Mucosa of descending colon (tissue), 3 donors: ENCODE measurements around the gene P2RX5. TPM values are rescaled to one million over a fixed set of nuclear protein-coding genes. Genes with fewer than 3 reads are reported as not detected.

Experiments used
- ATAC-seq: fragments of 200-7000 bp; cut with Tn5 transposase; one replicate; pipeline ENCODE4 v1.9.1; 2020; ENCODE audit warnings: mild to moderate bottlenecking, moderate library complexity
- DNase-seq, 3 donors: peaks; one replicate each; pipeline ENCODE4 v3.0.0-alpha.2; 2020
- H3K36me3 ChIP-seq: fragments of 200-600 bp; one replicate; pipeline ENCODE4 v1.8.0; 2021; ENCODE audit warnings: low read depth, mild to moderate bottlenecking
- H3K4me1 ChIP-seq: fragments of 200-600 bp; one replicate; pipeline ENCODE4 v1.8.0; 2021; ENCODE audit warnings: low read depth, mild to moderate bottlenecking
- H3K4me3 ChIP-seq: fragments of 200-600 bp; one replicate; pipeline ENCODE4 v1.8.0; 2021; ENCODE audit warnings: mild to moderate bottlenecking
- H3K9me3 ChIP-seq: fragments of 200-600 bp; one replicate; pipeline ENCODE4 v1.8.0; 2021; ENCODE audit warnings: mild to moderate bottlenecking
- CTCF ChIP-seq: fragments of 200-600 bp; IDR thresholded peaks from one replicate; pipeline ENCODE4 v1.8.0; 2022; ENCODE audit warnings: antibody characterized with exemption, mild to moderate bottlenecking
- intact Hi-C, 2 donors: fragments of 100-400 bp; cut with DNase I in 1 of 2; cut with micrococcal nuclease in 1 of 2; formaldehyde crosslinking; loops; one replicate each; pipeline versions ENCODE4 v1.11.0 to v1.11.1; 2022; cut with DNase I, micrococcal nuclease
- total RNA-seq, 3 donors: library from RNA; stranded (reverse); fragmentation: NEBNext Ultra II Directional in 2 of 3; extraction: Animal tissue kit (Norgen Biotek cat#: 25700) in 2 of 3; gene quantifications; one replicate each; pipeline versions ENCODE4 v1.2.1 to v1.2.4, GENCODE V29; 2021 to 2023
- donor health status: DM: no; HTN: no; CAD: no; lungs with moderate emphysema.
- donor health status: DM: no; HTN: no; CAD: no.
- donor health status: DM: no; HTN: yes; CAD: no.

Gene P2RX5
- total RNA-seq, 3 donors from 2014 or later: 0.73 to 2.6 (median 2.2) TPM

DNA sequence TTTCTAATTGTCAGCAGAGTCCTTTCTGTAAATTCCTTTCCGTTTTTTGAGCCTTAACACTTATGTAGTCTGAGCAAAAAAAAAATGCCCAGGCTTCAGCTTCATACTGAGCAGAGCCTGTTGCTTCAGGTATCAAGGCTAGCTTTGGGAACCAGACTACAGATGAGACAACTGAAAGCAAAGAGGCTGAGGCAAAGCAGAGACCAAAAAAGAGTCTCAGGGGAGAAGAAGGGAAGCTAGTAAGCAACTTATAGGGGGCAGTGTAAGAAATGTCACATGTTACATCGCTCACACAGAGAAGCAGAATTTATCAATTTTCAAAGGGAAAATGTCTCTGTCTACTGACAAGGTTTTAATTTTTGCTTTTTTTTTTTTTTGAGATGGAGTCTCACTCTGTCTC is 31.1 kb upstream of the P2RX5 start:
- Histone ChIP-seq H3K9me3 (no peaks in the 10 kb centered on the region), H3K4me3 (no peak overlapping the region), H3K4me1 (peaks cover 13% of the 10 kb centered on the region), H3K36me3 (no peaks in the 10 kb centered on the region)
- no peak for ATAC-seq
- intact Hi-C loops: no loop called here
- TF ChIP-seq CTCF: no peak
- DNase-seq: no peak

DNA sequence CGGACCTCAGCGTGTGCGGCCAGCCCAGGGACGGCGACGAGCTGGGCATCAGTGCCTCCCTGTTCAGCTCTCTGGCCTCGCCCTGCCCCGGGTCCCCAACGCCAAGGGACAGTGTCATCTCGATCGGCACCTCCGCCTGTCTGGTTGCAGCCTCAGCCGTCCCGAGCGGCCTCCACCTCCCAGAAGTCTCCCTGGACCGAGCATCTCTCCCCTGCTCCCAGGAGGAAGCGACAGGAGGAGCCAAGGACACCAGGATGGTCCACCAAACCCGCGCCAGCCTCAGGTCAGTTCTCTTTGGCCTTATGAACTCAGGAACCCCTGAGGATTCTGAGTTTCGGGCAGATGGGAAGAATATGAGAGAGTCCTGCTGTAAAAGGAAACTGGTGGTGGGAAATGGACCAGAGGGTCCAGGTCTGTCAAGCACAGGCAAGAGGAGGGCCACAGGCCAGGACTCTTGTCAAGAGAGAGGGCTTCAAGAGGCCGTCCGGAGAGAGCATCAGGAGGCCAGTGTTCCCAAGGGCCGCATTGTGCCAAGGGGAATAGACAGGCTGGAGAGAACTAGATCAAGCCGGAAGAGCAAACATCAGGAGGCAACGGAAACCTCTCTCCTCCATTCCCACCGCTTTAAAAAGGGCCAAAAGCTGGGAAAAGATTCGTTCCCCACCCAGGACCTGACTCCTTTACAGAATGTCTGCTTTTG is 28.6 kb upstream of the P2RX5 start:
- Histone ChIP-seq H3K4me3 (peak overlapping the region; percentile 70), H3K4me1 (peaks cover 18% of the 10 kb centered on the region), H3K36me3 (no peaks in the 10 kb centered on the region), H3K9me3 (no peaks in the 10 kb centered on the region)
- DNase-seq: peak in 1 of 3 donors; percentile 38
- no peak for ATAC-seq
- intact Hi-C loops: no loop called here
- TF ChIP-seq CTCF: no peak

DNA sequence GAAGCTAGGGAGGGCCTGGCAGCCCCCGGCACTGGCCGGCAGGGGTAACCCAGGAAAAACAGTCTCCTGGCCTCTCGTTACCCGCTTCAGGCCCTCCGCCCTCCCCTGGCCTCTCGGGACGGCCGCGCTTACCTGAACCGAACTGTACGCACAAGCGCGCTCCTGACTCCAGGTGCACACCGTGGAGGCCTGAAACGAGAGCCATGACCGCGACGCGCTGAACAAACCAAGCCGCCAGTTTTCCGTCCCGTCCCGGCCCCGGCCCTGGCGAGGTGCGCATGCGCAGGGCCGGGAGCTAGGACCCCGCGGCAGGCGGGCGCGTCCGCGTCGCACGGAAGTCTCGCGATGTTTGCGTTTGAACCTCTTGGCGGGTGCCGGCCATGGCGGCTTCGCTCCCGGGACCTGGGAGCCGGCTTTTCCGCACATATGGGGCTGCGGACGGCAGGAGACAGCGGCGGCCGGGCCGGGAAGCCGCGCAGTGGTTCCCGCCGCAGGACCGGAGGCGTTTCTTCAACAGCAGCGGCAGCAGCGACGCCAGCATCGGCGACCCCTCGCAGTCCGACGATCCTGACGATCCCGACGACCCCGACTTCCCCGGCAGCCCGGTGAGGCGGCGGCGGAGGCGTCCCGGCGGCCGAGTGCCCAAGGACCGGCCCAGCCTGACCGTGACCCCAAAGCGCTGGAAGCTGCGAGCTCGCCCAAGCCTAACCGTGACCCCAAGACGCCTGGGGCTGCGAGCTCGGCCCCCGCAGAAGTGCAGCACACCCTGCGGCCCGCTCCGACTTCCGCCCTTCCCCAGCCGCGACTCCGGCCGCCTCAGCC is 27.8 kb upstream of the P2RX5 start, which contains the start of gene HASPIN:
HASPIN (plus strand) TSS at position 348 of the 822 bp plus-strand sequence; CDS start at position 381, 33 bp downstream.
- H3K36me3 ChIP-seq: no peaks in the 10 kb centered on the region
- H3K9me3 ChIP-seq: no peaks in the 10 kb centered on the region
- peaks cover 18% of the 10 kb centered on the region for H3K4me1 ChIP-seq
- peak; percentile 93 to 96 (median 94) for DNase-seq
- ATAC-seq: peak; percentile 96
- TF ChIP-seq CTCF: peak; percentile 6
- intact Hi-C loops: no loop called here
- H3K4me3 ChIP-seq: peak within 1 kb of the TSS; percentile 70

DNA sequence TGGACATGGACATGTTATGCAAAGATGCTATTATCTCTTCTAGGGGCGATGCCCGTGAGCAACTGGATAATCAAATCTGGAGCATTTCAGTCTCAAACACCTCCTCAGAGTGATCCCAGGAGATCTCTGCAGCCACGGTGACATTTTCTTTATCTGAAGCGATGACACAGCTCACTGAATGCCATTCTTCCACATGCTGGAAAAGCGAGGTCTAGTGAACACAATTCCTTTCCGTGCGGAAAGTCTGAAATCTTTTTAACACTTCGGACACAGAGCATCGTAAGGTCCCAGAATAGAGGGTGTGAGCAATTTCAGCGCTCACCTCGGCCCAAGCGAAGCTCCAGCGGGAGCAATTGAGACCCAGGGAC is 27.2 kb upstream of the P2RX5 start:
- no peak for ATAC-seq

DNA sequence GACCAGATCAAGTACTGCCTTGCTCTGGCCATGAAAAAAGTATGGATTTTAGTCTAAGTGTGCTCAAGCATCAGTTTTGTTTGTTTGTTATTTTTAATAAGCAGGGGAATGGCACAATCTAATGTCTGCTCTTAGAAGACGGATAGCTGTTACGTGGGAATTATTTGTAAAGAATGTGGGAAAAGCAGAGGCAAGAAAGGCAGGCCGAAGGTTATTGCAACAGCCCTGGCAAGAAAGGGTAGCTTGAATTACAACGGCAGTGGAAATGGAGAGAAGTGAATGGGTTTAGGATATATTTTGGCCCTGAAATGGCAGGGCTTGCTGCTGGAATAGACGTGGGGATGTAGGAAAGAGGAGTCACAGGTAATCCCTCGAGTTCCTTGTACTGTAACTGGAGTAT is 26.8 kb upstream of the P2RX5 start:
- H3K9me3 ChIP-seq: no peaks in the 10 kb centered on the region
- no peaks in the 10 kb centered on the region for H3K36me3 ChIP-seq
- intact Hi-C loops: no loop called here
- ATAC-seq (no peak), DNase-seq (no peak)
- H3K4me3 ChIP-seq: no peak overlapping the region
- no peak for TF ChIP-seq CTCF
- H3K4me1 ChIP-seq: peaks cover 18% of the 10 kb centered on the region

More for the DNA sequence above, 27.2 kb upstream of the P2RX5 start:
- TF ChIP-seq CTCF: no peak
- Histone ChIP-seq H3K4me1 (peaks cover 18% of the 10 kb centered on the region), H3K4me3 (peak overlapping the region; percentile 70), H3K36me3 (no peaks in the 10 kb centered on the region), H3K9me3 (no peaks in the 10 kb centered on the region)
- intact Hi-C loops: no loop called here
- DNase-seq: no peak
